Measurements from ENCODE around the gene OR2L13.
"Not testable (repeated sequence)": the region's sequence is repeated elsewhere in the genome, so short reads cannot be mapped to it uniquely, and the experiment has no call there.

Gene OR2L13, protein sequence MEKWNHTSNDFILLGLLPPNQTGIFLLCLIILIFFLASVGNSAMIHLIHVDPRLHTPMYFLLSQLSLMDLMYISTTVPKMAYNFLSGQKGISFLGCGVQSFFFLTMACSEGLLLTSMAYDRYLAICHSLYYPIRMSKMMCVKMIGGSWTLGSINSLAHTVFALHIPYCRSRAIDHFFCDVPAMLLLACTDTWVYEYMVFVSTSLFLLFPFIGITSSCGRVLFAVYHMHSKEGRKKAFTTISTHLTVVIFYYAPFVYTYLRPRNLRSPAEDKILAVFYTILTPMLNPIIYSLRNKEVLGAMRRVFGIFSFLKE

DNA sequence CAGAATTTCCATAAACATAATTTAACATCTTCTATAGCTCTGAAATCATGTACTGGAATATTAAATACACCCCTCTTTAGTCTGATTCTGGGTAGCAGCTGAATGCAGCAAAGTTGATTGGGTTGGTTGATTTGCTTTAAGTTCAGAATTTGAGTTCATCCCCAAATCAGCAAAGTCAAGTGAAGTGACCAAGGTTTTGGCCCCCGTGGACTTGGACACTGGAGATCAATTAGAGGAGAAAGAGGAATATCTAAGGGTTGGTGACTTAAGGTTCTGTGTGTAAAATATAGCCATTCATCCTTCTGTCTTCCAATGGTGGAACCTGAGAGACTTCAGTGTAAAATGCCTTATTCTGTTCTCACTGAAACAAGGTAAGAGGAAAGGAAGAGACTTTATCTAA lies at the start of gene OR2L13:
TSS of gene OR2L13 (plus strand) at position 301 of the 400 bp plus-strand sequence. CDS start 4,192 bp downstream, outside the sequence.
- no peak for DNase-seq (ENCODE audit: low read depth in 2 of 2)

DNA sequence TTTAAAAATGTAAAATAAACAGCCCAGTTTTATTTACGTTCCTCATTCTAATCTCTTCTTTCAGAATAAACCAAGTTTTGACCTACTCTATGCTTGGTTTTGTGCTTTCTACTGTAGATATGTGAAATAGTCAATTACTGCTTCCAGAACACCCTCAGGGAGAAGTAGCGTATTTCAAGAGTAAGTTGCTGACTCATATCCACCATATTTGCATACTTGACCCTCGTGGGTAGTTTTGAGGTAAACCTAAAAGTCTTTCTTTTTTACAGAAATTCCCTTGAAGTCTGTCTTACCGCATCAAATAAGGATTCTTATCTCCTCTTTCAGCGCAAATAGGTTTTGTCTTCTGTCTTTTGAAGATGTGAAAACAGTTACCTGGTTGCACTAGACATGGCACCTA lies 49.8 kb upstream of the OR2L13 start:
- DNase-seq (ENCODE audit: low read depth in 2 of 2), result no peak

- no peak for DNase-seq (ENCODE audit: low read depth in 2 of 2)
Measured at GRCh38 chr1:248046536-248046935, 48.4 kb upstream of the OR2L13 start, which contains the start of gene OR2L3. OR2L3 (plus strand) TSS chr1:248046836; CDS start chr1:248060682, 13,846 bp downstream.

- no peak for DNase-seq (ENCODE audit: low read depth in 2 of 2)
Measured at GRCh38 chr1:248047008-248047407, 48.0 kb upstream of the OR2L13 start.

DNA sequence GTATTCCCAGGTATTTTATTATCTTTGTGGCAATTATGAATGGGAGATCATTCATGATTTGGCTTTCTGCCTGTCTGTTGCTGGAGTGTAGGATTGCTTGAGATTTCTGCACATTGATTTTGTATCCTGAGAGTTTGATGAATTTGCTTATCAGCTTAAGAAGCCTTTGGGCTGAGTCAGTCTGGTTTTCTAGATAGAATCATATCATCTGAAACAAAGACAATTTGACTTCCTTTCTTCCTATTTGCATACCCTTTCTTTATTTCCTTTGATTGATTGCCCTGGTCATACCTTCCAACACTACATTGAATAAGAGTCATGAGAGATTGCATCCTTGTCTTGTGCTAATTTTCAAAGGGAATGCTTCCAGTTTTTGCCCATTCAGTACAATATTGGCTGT lies 40.3 kb upstream of the OR2L13 start:
- DNase-seq (ENCODE audit: low read depth in 2 of 2), result no peak

DNA sequence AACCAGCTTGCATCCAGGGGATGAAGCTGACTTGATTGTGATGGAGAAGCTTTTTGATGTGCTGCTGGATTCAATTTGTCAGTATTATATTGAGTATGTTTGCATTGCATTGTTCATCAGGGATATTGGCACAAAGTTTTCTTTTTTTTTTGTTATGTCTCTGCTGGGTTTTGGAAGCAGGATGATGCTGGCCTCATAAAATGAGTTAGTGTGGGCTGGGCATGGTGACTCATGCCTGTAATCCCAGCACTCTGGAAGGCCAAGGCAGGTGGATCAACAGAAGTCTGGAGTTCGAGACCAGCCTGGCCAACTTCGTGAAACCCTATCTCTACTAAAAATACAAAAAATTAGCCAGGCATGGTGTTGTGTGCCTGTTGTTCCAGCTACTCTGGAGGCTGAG lies 39.7 kb upstream of the OR2L13 start:
- no peak for DNase-seq (ENCODE audit: low read depth in 2 of 2)

DNA sequence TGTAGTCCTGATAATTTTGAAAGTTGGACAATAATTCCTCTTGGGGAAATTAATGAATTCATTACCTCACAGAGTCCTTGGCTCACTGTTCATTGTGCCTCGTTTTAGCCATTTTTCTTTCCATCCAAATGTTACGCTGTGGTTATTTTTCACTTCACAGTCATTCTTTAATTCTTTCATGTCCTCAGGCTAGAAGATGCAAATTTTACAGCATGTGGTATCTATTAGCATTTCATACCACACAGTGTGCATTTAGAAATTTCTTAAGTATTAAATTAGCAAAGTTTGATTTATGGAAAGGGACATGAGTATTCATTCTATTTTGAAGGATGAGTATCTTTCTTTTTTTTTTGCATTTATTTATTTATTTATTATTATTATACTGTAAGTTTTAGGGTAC lies 29.9 kb upstream of the OR2L13 start:
- DNase-seq (ENCODE audit: low read depth in 2 of 2), result no peak

- no peak for DNase-seq (ENCODE audit: low read depth in 2 of 2)
Measured at GRCh38 chr1:248065604-248066003, 29.4 kb upstream of the OR2L13 start.

DNA sequence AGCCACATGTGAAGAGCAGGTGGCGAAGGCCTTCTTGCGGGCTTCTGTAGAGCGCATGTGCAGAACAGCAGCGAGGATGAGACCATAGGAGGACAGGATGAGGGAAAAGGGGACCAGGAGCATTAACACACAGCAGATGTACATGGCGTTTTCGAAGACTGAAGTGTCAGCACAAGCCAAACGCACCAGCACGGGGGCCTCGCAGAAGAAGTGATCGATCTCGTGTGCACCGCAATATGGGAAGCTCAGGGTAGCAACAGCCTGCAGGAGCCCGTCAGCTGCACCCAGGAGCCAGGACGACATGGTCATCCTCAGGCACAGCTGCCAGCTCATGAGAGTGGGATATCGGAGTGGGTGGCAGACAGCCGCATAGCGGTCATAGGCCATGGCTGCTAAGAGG lies 11.1 kb upstream of the OR2L13 start:
- DNase-seq (ENCODE audit: low read depth in 2 of 2), result not testable (repeated sequence)

GRCh38 chr1:248098529-248098928 lies 3.5 kb downstream of the OR2L13 start:
- DNase-seq (ENCODE audit: low read depth in 2 of 2), result no peak

DNA sequence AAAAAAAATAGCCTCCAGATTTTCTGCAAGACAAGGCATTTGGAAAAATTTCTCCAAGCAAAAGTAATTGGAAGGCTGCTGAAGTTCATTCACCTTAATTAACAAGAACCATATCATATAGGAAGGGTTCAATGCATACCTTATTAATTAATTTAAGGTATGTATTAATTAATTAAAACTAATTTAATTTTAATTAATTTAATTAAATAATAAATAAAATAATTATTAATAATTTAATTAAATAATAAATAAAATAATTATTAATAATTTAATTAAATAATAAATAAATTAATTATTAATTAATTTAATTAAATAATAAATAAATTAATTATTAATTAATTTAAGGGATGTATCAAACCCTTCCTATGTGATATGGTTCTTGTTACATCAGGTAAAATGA lies 7.9 kb downstream of the OR2L13 start:
- DNase-seq (ENCODE audit: low read depth in 2 of 2), result no peak

GRCh38 chr1:248111157-248111556 lies 16.2 kb downstream of the OR2L13 start:
- DNase-seq (ENCODE audit: low read depth in 2 of 2), result no peak

DNA sequence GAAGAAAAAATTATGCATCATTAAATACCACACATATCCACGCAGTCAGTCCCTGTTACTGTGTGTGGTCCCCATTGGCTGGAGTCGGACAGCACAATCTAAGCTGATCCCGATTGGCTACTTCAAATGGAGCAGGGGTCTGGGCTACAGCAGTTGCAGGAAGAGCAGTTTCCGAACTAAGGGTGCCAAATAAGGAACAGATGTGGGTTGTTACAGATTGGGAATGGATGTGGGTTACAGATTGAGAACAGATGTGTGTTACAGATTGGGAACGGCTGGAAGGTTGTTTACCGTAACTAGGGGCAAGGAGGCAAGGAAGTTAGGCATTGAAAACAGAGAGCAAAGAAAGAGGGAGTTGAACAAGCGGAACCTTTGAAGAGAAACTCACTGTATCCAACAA lies 19.9 kb downstream of the OR2L13 start:
- DNase-seq (ENCODE audit: low read depth in 2 of 2), result no peak

DNA sequence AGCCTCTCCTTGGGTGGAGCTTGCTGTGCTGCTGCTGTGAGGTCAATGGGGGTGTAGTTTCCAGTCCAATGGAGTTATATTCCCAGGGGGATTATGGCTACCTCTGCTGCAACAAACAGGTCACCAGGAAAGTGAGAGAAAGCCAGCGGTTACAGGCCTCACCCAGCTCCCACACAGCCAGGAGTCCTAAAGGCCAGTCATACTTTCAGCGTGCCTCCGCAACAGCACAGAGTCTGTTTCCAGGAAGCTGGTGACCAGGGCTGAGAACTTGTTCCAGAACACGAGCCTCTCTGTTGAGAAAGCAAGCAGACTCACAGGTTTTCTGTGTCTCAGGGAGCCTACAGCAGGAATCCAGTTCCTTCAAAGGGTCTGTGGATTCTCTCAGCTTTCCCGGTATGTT lies 32.7 kb downstream of the OR2L13 start:
- no peak for DNase-seq (ENCODE audit: low read depth in 2 of 2)

GRCh38 chr1:248136811-248137210 lies 41.8 kb downstream of the OR2L13 start:
- no peak for DNase-seq (ENCODE audit: low read depth in 2 of 2)

DNA sequence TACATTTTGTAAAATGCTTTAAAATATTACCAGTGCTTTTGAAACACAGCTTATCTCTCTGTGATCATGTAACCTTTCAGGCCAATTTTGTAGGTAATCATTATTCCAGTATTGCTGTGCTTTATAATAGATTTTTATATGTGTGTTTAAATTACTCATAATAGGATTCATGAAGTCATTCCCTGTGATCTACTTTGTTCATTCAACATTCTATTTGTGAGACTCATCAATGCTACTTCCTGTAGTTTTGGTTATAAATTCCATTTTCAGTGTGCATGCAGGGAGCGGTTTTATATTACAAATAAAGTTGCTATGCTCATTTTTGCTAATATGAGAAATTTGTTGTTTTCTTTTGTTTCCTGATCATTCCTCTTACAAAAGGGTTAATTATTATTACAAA lies 45.9 kb downstream of the OR2L13 start:
- DNase-seq (ENCODE audit: low read depth in 2 of 2), result no peak

GRCh38 chr1:248143311-248143710 lies 48.3 kb downstream of the OR2L13 start:
- DNase-seq (ENCODE audit: low read depth in 2 of 2), result no peak

GRCh38 chr1:248144513-248145198 lies 49.7 kb downstream of the OR2L13 start, which contains the start of gene OR2M5:
OR2M5 (plus strand) TSS chr1:248145148; CDS start chr1:248145148, 0 bp downstream.
- no peak for DNase-seq (ENCODE audit: low read depth in 2 of 2)

All from stimulated activated CD4-positive, alpha-beta T cell treated with anti-CD3 and anti-CD28 coated beads, Interleukin-15, amount 100 ng/mL, for 48 hours (primary cell).